ENCODE measurements around the gene MYOT. TPM values are rescaled to one million over a fixed set of nuclear protein-coding genes. Genes with fewer than 3 reads are reported as not detected.
"Not testable (repeated sequence)": the region's sequence is repeated elsewhere in the genome, so short reads cannot be mapped to it uniquely, and the experiment has no call there.

Gene MYOT
- total and polyA plus RNA-seq, 7 donors, result 3.2 to 40.0 (median 20.7) TPM

DNA sequence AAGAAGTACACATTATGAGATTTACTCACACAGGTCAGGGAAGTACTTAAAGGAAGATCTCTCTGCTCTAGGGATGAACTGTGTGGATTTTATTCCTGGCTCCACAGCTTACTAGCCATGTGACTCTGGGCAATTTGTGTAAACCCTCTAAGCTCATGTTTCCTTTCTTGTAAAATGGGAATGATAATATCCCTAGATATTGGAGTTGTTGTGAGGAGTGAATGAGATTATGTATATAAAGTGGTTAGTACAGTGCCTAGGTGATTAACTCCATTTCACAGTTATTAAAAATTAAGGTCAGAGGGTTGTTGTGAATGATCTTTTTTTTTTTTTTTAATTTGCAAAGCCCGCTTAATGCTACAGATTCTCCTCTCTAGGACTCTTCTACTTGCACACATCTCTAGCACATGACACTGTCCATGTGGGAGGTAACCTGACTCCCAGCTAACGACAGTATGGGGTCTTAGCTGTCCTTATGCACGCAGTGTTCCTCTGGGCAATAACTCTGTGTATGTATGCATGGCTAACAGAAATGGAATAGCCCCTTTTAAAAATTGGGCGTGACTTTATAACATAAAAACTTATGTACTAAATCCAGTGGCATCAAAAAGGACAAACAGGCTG, 23.9 kb upstream of the MYOT start:
- no peak overlapping the region for H3K4me3 ChIP-seq
- TF ChIP-seq EP300 (IDR thresholded peaks at IDR 0.05), result no peak
- no peak for TF ChIP-seq POLR2AphosphoS5 (IDR thresholded peaks at IDR 0.05)
- TF ChIP-seq, protein P1, sequence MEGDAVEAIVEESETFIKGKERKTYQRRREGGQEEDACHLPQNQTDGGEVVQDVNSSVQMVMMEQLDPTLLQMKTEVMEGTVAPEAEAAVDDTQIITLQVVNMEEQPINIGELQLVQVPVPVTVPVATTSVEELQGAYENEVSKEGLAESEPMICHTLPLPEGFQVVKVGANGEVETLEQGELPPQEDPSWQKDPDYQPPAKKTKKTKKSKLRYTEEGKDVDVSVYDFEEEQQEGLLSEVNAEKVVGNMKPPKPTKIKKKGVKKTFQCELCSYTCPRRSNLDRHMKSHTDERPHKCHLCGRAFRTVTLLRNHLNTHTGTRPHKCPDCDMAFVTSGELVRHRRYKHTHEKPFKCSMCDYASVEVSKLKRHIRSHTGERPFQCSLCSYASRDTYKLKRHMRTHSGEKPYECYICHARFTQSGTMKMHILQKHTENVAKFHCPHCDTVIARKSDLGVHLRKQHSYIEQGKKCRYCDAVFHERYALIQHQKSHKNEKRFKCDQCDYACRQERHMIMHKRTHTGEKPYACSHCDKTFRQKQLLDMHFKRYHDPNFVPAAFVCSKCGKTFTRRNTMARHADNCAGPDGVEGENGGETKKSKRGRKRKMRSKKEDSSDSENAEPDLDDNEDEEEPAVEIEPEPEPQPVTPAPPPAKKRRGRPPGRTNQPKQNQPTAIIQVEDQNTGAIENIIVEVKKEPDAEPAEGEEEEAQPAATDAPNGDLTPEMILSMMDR (IDR thresholded peaks at IDR 0.05), result no peak
- no peak for TF ChIP-seq POLR2A (IDR thresholded peaks at IDR 0.05)
- no peak overlapping the region for H3K27ac ChIP-seq
- no peaks in the 10 kb centered on the region for H3K9me3 ChIP-seq
- no peak for DNase-seq
- no peaks in the 10 kb centered on the region for H3K36me3 ChIP-seq
- intact Hi-C loops (cut with DNase I), result no loop called here
- 81 to 91% methylated on average over 4 of the region's 4 CpGs for WGBS, 2 donors
- H3K27me3 ChIP-seq, result no peaks in the 10 kb centered on the region
- no peaks in the 10 kb centered on the region for H3K4me1 ChIP-seq

DNA sequence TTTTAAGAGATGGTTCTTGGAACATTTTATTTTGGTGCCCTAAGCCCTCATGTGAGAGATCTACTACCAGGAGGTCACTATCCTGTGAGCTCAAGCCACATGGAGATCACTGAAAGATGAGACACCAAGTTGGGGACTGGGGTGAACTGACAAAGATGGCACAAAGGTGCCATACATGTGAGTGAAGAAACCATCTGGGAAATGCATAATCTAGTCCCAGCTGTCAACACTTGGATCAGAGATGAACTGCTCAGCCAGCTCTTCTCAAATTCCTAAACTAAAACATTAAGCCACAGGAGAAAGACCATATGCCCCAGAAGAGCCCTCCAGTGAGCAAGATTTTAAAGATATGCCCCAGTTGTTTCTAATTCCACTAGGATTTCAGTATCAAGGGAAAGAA, 22.2 kb upstream of the MYOT start:
- no peak for DNase-seq
- intact Hi-C loops (cut with DNase I), result no loop called here

DNA sequence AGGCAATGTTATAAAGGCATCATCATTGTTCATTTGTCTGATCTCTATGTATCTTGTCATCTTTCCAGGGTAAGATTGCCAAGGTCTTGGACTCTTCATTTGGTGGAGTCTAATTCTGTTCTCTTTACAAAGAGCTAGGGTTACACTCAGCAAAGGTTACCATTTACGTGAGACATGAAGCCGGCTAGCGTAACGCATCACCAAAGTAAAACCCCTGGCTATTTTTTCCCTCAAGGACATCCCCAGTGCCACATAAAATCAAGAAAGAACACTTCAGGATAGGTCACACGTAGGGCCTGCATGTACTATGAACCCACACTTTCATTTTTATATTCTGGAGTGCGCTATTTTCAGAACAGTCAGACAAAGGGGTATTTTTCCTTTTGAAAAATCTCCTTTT, 20.0 kb upstream of the MYOT start:
- intact Hi-C loops (cut with DNase I), result no loop called here
- 88 to 91% methylated on average over 6 of the region's 6 CpGs for WGBS, 2 donors
- Histone ChIP-seq H3K27ac (no peak overlapping the region), H3K36me3 (no peaks in the 10 kb centered on the region), H3K4me1 (no peaks in the 10 kb centered on the region), H3K9me3 (no peaks in the 10 kb centered on the region), H3K4me3 (no peak overlapping the region), H3K27me3 (no peaks in the 10 kb centered on the region)
- TF ChIP-seq, protein P1 (IDR thresholded peaks at IDR 0.05), result no peak
- TF ChIP-seq POLR2A (IDR thresholded peaks at IDR 0.05), result no peak
- TF ChIP-seq EP300 (IDR thresholded peaks at IDR 0.05), result no peak
- TF ChIP-seq POLR2AphosphoS5 (IDR thresholded peaks at IDR 0.05), result no peak
- no peak for DNase-seq

More for the DNA sequence above, 22.2 kb upstream of the MYOT start:
- Histone ChIP-seq H3K27me3 (no peaks in the 10 kb centered on the region), H3K9me3 (no peaks in the 10 kb centered on the region), H3K27ac (no peak overlapping the region), H3K4me3 (no peak overlapping the region), H3K4me1 (no peaks in the 10 kb centered on the region), H3K36me3 (no peaks in the 10 kb centered on the region)
- no peak for TF ChIP-seq POLR2AphosphoS5 (IDR thresholded peaks at IDR 0.05)
- TF ChIP-seq, protein P1 (IDR thresholded peaks at IDR 0.05), result no peak
- TF ChIP-seq EP300 (IDR thresholded peaks at IDR 0.05), result no peak
- no peak for TF ChIP-seq POLR2A (IDR thresholded peaks at IDR 0.05)

DNA sequence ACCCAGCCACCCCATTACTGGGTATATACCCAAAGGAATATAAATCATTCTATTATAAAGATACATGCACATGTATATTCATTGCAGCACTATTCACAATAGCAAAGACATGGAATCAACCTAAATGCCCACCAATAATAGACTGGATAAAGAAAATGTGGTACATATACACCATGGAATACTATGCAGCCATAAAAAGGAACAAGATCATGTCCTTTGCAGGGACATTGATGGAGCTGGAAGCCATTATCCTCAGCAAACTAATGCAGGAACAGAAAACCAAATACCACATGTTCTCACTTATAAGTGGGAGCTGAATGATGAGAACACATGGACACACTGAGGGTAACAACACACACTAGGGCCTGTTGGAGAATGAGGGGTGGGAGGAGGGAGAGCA, 14.5 kb upstream of the MYOT start:
- DNase-seq; H3K36me3 ChIP-seq; H3K27me3 ChIP-seq; H3K4me1 ChIP-seq; intact Hi-C loops (cut with DNase I); H3K9me3 ChIP-seq; H3K4me3 ChIP-seq; H3K27ac ChIP-seq: not testable (repeated sequence)

DNA sequence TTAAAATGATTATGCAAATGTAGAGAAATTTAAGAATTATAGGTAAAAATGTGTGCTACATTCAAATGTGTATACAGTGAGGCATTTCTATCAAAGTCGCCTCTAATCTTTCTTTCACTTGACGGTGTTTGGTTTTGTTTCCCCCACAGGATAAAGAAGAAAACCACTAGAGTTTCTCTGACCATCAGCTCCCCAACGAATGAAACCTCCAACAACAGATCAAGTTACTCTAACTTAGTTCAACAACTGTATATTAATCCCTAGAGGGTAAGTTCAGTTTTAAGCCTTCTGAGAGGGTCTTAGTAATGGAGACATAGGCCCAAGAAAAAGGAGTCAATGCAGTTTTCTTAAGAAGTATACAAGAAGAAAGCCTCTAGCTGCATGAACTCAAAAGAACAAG, 11.5 kb upstream of the MYOT start:
- H3K36me3 ChIP-seq, result no peaks in the 10 kb centered on the region
- intact Hi-C loops (cut with DNase I), result no loop called here
- WGBS, 2 donors, result 84 to 89% methylated on average over 3 of the region's 3 CpGs
- peaks cover 0 to 11% (median 4%) of the 10 kb centered on the region in 4 donors for H3K4me1 ChIP-seq
- H3K27ac ChIP-seq, result no peak overlapping the region
- H3K27me3 ChIP-seq, result no peaks in the 10 kb centered on the region
- no peak for DNase-seq
- TF ChIP-seq, protein P1 (IDR thresholded peaks at IDR 0.05), result no peak
- TF ChIP-seq EP300 (IDR thresholded peaks at IDR 0.05) (no peak), POLR2AphosphoS5 (IDR thresholded peaks at IDR 0.05) (no peak), POLR2A (IDR thresholded peaks at IDR 0.05) (no peak)
- H3K9me3 ChIP-seq, result no peaks in the 10 kb centered on the region
- H3K4me3 ChIP-seq, result no peak overlapping the region
